ENCODE results near the gene RPL32. TPM values are rescaled to one million over a fixed set of nuclear protein-coding genes. Genes with fewer than 3 reads are reported as not detected.

Gene RPL32
- total RNA-seq, 1 experiment from 2014 or later = 2,021 TPM

DNA sequence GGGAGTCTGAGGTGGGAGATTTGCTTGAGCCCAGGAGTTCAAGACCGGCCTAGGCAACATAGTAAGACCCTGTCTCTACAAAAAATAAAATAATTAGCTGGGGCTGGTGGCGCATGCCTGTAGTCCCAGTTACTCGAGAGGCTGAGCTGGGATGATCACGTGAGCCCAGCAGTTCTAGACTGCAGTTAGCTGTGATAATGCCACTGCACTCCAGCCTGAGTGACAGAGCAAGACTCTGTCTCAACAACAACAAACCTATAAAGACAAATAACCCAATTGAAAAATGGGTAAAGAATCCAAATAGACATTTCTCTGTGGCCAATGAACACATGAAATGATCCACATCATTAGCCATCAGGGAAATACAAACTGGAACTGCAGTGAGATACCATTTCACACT is 1.1 kb upstream of the RPL32 start:
- H3K27ac Mint-ChIP-seq = no peak overlapping the region
- H3K27me3 Mint-ChIP-seq (ENCODE audit: low read depth) = no peaks in the 10 kb centered on the region
- H2BK5ac ChIP-seq (ENCODE audit: insufficient read length, low read length) = no peak overlapping the region
- peaks cover 27% of the 10 kb centered on the region for H3K79me2 ChIP-seq (ENCODE audit: insufficient read depth, low read length)
- H4K5ac ChIP-seq (ENCODE audit: insufficient read length, low read depth, low read length) = no peak overlapping the region
- no peak overlapping the region for H2AFZ ChIP-seq (ENCODE audit: low read length)
- H3K4me3 Mint-ChIP-seq = no peak overlapping the region
- no peak overlapping the region for H3T11ph ChIP-seq (ENCODE audit: low read length)
- no peak overlapping the region for H4K91ac ChIP-seq (ENCODE audit: insufficient read length, low read depth, low read length)
- no peak overlapping the region for H3K23ac ChIP-seq (ENCODE audit: insufficient read length, low read depth, low read length)
- H3K14ac ChIP-seq (ENCODE audit: insufficient read depth, low read length) = no peak overlapping the region
- peaks cover 39 to 52% (median 47%) of the 10 kb centered on the region in 3 experiments for H3K36me3 Mint-ChIP-seq (ENCODE audit: insufficient read depth in 1 of 3, low read depth in 3 of 3)
- H3K4me1 Mint-ChIP-seq = peaks cover 35 to 41% of the 10 kb centered on the region in 2 experiments
- no peak overlapping the region for H4K8ac ChIP-seq (replicated peaks; ENCODE audit: insufficient read length, low read depth, low read length)
- H4K20me1 ChIP-seq (ENCODE audit: control insufficient read depth, insufficient read depth, insufficient read length) = no peaks in the 10 kb centered on the region
- no peak overlapping the region for H3K4ac ChIP-seq (ENCODE audit: low read depth, low read length)
- H2AK5ac ChIP-seq (ENCODE audit: insufficient read length, low read length) = no peak overlapping the region
- no peaks in the 10 kb centered on the region for H3K27me3 ChIP-seq (ENCODE audit: insufficient read depth, low read length)
- no CpG with 5 or more reads among the region's 4 CpGs for WGBS (ENCODE audit: extremely low coverage, insufficient read length, low lambda C conversion rate)
- peaks cover 10% of the 10 kb centered on the region for H3K79me1 ChIP-seq (ENCODE audit: insufficient read depth, low read depth, low read length, poor library complexity, severe bottlenecking)
- H3K4me2 ChIP-seq (ENCODE audit: insufficient read depth, insufficient read length, low read length) = no peak overlapping the region
- no peak overlapping the region for H2BK15ac ChIP-seq (ENCODE audit: low read depth, low read length)
- no peak for DNase-seq
- no peak overlapping the region for H2BK12ac ChIP-seq (ENCODE audit: insufficient read length, low read depth, low read length)
- peaks cover 3% of the 10 kb centered on the region; the same call in 1 of the 2 replicates for H3K4me1 ChIP-seq (ENCODE audit: insufficient read depth, low read length)
- no peak overlapping the region for H3K27ac ChIP-seq (ENCODE audit: insufficient read length, low read depth, low read length)
- H3K56ac ChIP-seq (ENCODE audit: insufficient read length, low read depth, low read length) = no peak overlapping the region
- no peak overlapping the region for H3K18ac ChIP-seq (ENCODE audit: insufficient read length, low read depth, low read length)
- peaks cover 18 to 19% of the 10 kb centered on the region in 2 experiments for H3K9me3 Mint-ChIP-seq
- no peak overlapping the region for H2BK20ac ChIP-seq (ENCODE audit: low read depth, low read length, poor library complexity, severe bottlenecking)
- TF ChIP-seq CTCF (conservative IDR thresholded peaks at IDR 0.05) = no peak
- H3K23me2 ChIP-seq (ENCODE audit: insufficient read length, low read depth, low read length, poor library complexity, severe bottlenecking) = peaks cover 8% of the 10 kb centered on the region
- peaks cover 8% of the 10 kb centered on the region for H3K9me3 ChIP-seq (ENCODE audit: control insufficient read depth, low read depth, low read length)
- H3K9ac ChIP-seq (ENCODE audit: extremely low read depth, insufficient read length, low read length) = no peak overlapping the region
- H2BK120ac ChIP-seq (ENCODE audit: low read depth, low read length, poor library complexity, severe bottlenecking) = no peak overlapping the region
